ENCODE data around the gene LYRM4. TPM values are rescaled to one million over a fixed set of nuclear protein-coding genes. Genes with fewer than 3 reads are reported as not detected.

LYRM4 gene
- polyA plus RNA-seq, 1 donor (not counting 4 experiments of a cell fraction or from before 2014, with no cell fraction given), result 41.1 TPM

- Histone ChIP-seq H4K20me1 (ENCODE audit: control insufficient read depth, extremely low read depth, insufficient read depth, low read length) (no peaks in the 10 kb centered on the region), H3K4me2 (ENCODE audit: control insufficient read depth, extremely low read depth, insufficient read depth, low read depth, low read length) (no peak overlapping the region), H3K9me1 (ENCODE audit: control insufficient read depth, extremely low read depth, insufficient read depth, low read length) (no peaks in the 10 kb centered on the region), H3K36me3 (ENCODE audit: control insufficient read depth in 2 of 2, extremely low read depth in 1 of 2, insufficient read depth in 2 of 2, low read length in 2 of 2) (peaks cover 3% of the 10 kb centered on the region in 2 experiments), H3K79me2 (ENCODE audit: control insufficient read depth, insufficient read depth, low read length) (peaks cover 38% of the 10 kb centered on the region), H3K4me1 (ENCODE audit: control insufficient read depth, extremely low read depth, insufficient read depth, low read length) (peaks cover 34% of the 10 kb centered on the region), H3K4me3 (ENCODE audit: control insufficient read depth in 2 of 3, extremely low read depth in 1 of 3, insufficient read depth in 2 of 3, low read depth in 1 of 3, low read length in 3 of 3) (no peak overlapping the region), H3K27me3 (ENCODE audit: control insufficient read depth, extremely low read depth, insufficient read depth, low read length) (no peaks in the 10 kb centered on the region), H3K27ac (ENCODE audit: control insufficient read depth, insufficient read depth, low read length) (no peak overlapping the region), H2AFZ (ENCODE audit: control insufficient read depth, low read length) (no peak overlapping the region), H3K9me3 (ENCODE audit: control insufficient read depth, low read depth, low read length) (no peaks in the 10 kb centered on the region), H3K9ac (ENCODE audit: control insufficient read depth, extremely low read depth, insufficient read depth, low read length) (no peak overlapping the region)
- dilution Hi-C loops (cut with MboI; ENCODE audit: extremely low pct_ligation_motif_present, low sequenced_read_pairs), result no loop called here
- TF ChIP-seq EZH2 (IDR thresholded peaks at IDR 0.05; ENCODE audit: low read length) (no peak), CTCF (optimal IDR thresholded peaks at IDR 0.05 in 1 of 3, IDR thresholded peaks at IDR 0.05 in 1 of 3, conservative IDR thresholded peaks at IDR 0.05 in 1 of 3; ENCODE audit: extremely low read depth in 1 of 3, insufficient read depth in 2 of 3, low read length in 3 of 3) (no peak)
- DNase-seq (ENCODE audit: low read depth, low spot score) (no peak), FAIRE-seq (no peak)
These were observed 12.2 kb downstream of the LYRM4 start for GRCh38 chr6:5248302-5249098.

GRCh38 chr6:5247201-5247600 is 13.5 kb downstream of the LYRM4 start:
- no peak overlapping the region for H2AFZ ChIP-seq (ENCODE audit: control insufficient read depth, low read length)
- FAIRE-seq, result no peak
- H4K20me1 ChIP-seq (ENCODE audit: control insufficient read depth, extremely low read depth, insufficient read depth, low read length), result no peaks in the 10 kb centered on the region
- no peak overlapping the region for H3K27ac ChIP-seq (ENCODE audit: control insufficient read depth, insufficient read depth, low read length)
- peaks cover 35% of the 10 kb centered on the region for H3K79me2 ChIP-seq (ENCODE audit: control insufficient read depth, insufficient read depth, low read length)
- TF ChIP-seq CTCF (optimal IDR thresholded peaks at IDR 0.05 in 1 of 3, IDR thresholded peaks at IDR 0.05 in 1 of 3, conservative IDR thresholded peaks at IDR 0.05 in 1 of 3; ENCODE audit: extremely low read depth in 1 of 3, insufficient read depth in 2 of 3, low read length in 3 of 3) (no peak), EZH2 (IDR thresholded peaks at IDR 0.05; ENCODE audit: low read length) (no peak)
- peaks cover 34% of the 10 kb centered on the region for H3K4me1 ChIP-seq (ENCODE audit: control insufficient read depth, extremely low read depth, insufficient read depth, low read length)
- H3K27me3 ChIP-seq (ENCODE audit: control insufficient read depth, extremely low read depth, insufficient read depth, low read length), result no peaks in the 10 kb centered on the region
- peaks cover 1 to 3% of the 10 kb centered on the region in 2 experiments for H3K36me3 ChIP-seq (ENCODE audit: control insufficient read depth in 2 of 2, extremely low read depth in 1 of 2, insufficient read depth in 2 of 2, low read length in 2 of 2)
- H3K9ac ChIP-seq (ENCODE audit: control insufficient read depth, extremely low read depth, insufficient read depth, low read length), result no peak overlapping the region
- H3K4me2 ChIP-seq (ENCODE audit: control insufficient read depth, extremely low read depth, insufficient read depth, low read depth, low read length), result no peak overlapping the region
- dilution Hi-C loops (cut with MboI; ENCODE audit: extremely low pct_ligation_motif_present, low sequenced_read_pairs), result no loop called here
- H3K9me1 ChIP-seq (ENCODE audit: control insufficient read depth, extremely low read depth, insufficient read depth, low read length), result no peaks in the 10 kb centered on the region
- DNase-seq (ENCODE audit: low read depth, low spot score), result no peak
- no peak overlapping the region for H3K4me3 ChIP-seq (ENCODE audit: control insufficient read depth in 2 of 3, extremely low read depth in 1 of 3, insufficient read depth in 2 of 3, low read depth in 1 of 3, low read length in 3 of 3)
- no peaks in the 10 kb centered on the region for H3K9me3 ChIP-seq (ENCODE audit: control insufficient read depth, low read depth, low read length)
